HG03175 (cell line): ENCODE data around the gene PHLPP1.
"Not testable (repeated sequence)": the region's sequence is repeated elsewhere in the genome, so short reads cannot be mapped to it uniquely, and the experiment has no call there.

Experiments
- ATAC-seq: cut with Tn5 transposase; IDR thresholded peaks from one replicate; pipeline ENCODE4 v1.9.1; 2021; ENCODE audit warnings: mild to moderate bottlenecking, moderate library complexity; ENCODE audit not compliant: unreplicated experiment

PHLPP1 gene

DNA sequence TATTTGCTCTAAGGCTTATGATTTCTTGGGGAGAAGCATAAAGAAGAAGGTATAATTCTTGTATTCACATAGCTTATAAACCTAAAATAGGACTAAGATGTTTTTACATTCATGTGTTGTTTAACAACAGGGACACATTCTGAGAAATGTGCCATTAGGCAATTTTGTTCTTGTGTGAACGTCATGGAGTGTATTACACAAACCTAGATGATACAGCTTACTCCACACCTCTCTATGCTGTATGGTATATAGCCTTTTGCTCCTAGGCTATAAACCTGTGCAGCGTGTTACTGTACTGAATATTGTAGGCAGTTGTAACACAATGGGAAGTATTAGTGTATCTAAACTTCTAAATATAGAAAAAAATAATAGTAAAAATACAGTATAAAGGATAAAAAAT lies 92.1 kb downstream of the PHLPP1 start:
- ATAC-seq, result no peak

DNA sequence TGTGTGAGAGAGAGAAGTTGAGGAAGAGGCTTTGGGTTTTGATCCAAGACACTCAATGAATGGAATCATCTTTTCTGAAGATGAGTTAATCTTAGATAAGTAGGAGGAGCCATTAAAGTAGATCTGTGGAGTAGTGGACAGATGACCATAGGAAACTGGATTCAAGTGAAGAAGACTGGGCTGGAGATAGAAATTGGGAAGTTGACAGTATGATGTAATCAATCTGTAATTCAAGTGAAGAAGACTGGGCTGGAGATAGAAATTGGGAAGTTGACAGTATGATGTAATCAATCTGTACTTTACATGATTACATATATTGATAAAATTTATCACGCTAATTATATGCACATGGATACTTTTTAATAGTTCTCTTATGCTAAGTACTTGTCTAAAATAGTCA lies 92.8 kb downstream of the PHLPP1 start:
- no peak for ATAC-seq

DNA sequence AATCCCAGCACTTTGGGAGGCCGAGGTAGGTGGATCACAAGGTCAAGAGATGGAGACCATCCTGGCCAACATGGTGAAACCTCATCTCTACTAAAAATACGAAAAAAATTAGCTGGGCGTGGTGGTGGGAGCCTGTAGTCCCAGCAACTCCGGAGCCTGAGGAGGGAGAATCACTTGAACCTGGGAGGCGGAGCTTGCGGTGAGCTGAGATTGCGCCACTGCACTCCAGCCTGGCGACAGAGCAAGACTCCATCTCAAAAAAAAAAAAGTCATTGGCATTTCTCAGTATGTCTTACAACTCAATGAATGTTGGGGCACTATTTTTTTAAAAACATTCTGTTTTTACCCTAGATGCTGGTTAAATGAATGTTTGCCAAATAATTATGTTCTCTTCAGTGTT lies 94.1 kb downstream of the PHLPP1 start:
- not testable (repeated sequence) for ATAC-seq

DNA sequence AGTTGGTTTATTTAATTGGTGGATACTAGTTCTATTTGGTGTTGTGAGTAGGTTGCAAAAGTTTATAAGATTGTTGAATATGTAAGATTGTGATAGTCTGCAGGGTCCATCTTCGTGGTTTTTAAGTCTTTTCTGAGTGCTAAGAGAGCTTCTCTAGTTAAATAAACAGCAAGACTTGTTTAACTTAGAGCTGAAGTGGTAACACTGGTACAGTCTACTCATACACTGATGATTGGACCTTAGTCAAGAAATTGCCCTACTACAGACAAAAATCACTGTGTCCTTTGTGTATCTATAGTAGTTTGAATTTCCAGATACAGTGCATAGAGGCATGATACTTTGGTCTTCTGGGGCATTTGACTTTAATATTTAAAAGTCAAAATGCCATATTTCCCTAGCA lies 94.6 kb downstream of the PHLPP1 start:
- no peak for ATAC-seq

DNA sequence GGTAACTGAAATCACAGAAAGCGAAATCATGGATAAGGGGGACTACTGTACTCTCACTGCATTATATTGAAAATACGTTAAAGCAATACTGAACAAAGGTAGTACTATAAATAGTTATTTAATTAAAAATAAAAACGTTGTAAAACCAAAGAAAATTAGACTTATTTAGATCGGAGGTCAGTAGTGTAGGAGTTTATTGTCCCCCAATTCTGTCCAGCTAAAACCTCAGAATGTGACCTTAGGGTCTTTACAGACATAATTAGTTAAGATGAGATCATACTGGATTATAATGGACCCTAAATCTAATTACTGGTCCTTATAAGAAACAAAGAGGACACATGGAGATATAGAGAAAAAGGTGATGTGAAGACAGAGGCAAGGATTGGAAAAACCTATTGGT lies 95.3 kb downstream of the PHLPP1 start:
- no peak for ATAC-seq

DNA sequence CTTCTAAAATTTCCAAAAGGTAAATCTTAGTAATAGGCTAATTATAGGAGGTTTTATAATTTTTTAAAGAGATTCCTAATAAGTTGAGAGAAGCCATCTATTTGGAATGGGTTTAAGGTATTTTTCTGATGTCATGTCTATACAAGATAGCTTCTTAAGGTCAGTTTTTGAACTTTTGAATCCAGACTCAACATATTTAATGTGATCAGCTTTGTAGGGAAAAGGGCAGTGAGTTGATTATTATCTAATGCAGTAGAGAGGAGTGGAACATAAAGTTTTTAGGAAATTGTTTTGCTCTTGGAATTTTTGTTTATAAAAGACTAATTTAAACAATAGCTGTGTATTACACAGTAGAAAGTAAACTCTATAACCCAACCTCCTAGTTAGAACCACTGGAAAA lies 96.3 kb downstream of the PHLPP1 start:
- no peak for ATAC-seq

DNA sequence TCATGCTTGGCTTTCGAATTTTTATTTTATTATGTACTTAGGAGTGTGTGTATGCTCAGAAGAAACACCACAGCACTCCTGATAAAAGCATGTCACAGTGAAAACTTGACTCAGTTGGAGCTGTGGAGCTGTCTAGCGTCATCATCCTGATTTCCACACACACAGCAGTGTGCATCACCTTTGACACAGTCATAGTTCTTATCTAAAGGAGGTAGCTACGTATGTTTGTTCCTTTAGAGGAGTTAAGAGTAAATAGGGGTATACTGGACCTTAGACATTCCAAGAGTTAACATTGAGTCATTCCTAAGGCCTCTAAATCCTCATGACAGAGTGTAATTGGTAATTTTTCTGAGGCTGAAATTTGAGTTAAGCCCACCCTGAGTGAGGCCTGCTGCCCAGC lies 96.9 kb downstream of the PHLPP1 start:
- ATAC-seq, result no peak

DNA sequence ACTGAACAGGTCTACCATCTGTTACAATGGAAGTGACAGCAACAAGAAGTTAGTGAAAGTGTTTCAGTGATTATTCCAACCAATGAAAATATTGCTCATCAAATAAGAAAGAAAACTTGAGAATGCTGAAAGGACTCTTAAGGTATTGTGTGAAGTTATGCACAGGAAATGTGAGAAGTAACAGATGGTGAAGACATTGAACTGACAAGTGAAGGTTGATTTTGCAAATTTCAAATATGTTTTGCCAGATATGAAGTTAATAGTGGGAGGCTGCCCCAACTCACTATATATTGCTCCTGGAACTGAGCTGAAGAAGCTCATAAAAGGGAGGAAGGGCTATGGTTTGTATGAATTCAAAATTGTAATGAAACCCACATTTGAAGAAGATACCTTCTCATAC lies 97.5 kb downstream of the PHLPP1 start:
- ATAC-seq, result no peak

DNA sequence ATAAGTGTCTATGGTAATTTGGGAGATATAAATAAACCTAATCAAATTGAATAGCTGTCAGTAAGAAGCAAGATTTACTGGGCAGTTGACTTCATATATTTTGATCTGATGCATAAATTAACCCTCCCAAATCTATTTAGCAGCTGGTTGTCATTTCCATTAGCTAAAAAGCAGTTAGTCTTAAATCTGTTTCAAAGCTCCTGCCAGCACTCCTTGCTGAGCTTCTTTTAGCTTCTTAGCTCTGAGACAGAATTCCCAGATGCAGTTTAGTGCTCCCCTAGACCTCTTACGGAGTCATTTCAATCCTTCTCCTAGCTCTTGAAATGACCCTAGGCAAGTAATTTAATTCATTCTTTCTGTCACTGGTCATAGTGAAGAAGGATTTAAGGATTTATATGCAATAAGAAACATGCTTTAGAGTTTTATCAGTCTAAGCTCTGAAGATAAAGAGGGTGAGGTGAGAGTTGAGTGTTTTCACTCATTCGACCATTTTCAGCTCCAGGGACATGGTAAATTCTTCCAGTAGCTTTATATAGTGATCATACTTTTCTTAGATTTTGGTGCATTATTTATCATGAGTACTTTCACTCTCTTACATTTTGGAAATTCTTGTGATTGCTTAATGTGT lies 98.9 kb downstream of the PHLPP1 start:
- ATAC-seq, result no peak

DNA sequence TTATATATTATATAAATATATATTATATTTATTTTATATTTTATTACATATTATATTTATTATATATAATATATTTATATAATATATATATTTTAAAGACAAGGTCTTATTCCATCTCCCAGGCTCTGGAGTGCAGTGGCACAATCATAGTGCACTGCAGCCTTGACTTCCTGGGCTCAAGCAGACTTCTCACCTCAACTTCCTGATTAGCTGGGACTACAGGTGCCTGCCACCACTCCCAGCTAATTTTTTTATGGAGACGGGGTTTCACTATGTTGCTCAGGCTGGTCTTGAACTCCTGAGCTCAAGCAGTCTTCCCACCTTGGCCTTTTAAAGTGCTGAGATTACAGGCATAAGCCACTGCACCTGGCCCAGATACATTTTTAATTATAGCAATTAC lies 110.0 kb downstream of the PHLPP1 start:
- ATAC-seq, result no peak

DNA sequence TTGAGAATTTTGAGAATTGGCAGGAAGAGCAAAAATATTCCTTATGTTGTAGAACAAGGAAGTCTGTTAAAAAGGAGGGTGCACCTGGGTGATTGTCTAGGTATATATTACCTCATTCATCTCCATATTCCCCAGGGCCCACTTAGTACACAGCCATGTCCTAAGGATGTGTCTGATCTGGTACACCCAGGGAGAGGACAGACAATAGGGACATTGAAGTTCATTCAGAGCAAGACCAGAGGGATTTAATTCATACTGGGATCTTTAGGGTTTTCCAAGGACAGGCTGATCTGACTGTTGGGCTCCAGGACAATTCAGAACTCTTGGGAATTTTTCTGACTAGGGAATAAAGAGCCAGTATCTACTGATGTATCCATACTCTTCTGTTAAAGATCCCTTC lies 112.1 kb downstream of the PHLPP1 start:
- ATAC-seq, result no peak

DNA sequence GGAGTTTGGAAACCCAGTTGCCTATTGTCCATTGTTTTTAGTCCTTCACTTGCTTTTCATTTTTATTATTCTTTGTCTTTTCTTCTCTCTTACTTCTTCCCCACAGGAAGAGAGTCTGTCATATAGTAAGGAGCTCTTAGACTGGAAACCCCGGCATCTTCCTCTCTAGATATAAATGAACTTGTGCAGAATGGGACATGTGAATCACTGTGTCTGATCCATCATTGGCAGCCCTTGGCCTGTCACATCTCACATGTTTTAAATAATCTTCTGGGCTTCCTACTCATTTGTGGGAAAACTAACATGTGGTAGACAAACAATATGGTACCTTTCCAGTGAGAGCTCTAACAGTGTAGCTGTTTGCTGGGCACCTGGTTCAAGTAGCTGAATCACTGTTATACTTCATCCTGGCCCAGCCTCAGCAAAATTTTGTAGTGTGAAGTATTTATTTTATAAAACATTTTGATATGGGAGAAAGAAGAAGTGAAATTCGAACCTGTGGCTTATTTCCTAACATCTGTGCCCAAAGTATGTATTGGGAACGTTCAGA lies 112.8 kb downstream of the PHLPP1 start:
- no peak for ATAC-seq

DNA sequence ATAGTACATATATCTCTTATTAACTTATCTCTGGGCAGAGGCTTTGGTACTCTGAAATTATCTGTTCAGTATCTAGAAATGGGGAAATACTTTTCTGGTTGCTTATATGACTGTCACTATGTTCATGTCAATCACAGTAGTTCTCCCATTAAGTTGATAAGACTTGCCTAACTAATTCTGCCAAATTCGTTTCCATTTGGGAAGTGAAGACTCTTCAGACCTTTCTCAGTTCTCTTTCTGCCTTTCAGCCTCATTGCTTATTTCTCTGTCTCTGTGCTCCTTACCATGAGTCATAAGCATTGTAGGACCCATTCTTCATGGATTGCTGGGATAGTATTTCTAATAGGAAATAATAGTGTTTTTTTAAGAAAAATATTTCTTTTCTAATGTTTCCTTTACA lies 113.5 kb downstream of the PHLPP1 start:
- ATAC-seq, result no peak

DNA sequence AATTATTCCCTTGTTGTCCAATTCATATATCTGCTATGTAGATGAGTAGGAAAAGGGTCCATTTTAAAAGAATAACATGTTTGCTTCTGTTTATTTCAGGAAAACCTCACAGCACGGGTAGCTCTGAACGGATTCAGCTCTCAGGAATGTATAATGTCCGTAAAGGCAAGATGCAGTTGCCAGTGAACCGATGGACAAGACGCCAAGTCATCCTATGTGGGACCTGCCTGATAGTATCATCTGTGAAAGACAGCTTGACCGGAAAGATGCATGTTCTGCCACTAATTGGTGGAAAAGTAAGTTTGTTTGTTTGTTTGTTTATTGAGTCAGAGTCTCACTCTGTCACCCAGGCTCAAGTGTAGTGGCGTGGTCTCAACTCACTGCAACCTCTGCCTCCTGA lies 114.6 kb downstream of the PHLPP1 start:
- no peak for ATAC-seq

DNA sequence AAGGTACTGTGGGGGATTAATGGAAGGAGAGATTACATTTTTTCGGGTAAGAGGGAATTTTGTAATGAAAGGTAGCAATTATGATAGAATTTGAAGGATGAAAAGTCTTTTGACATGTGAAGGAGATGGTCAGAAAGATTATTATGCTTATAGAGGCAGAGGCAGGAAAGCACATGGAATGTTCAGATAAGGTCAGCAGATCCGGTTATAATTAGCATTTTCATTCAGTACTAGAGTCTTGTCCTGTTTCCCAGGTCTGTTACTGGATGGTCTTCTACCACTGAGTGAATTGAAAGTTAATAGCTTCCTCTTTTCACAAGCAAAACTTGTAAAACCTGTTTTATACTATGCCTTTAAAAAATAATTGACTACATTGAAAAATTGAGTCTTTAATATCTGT lies 116.9 kb downstream of the PHLPP1 start:
- ATAC-seq, result peak; percentile 50

DNA sequence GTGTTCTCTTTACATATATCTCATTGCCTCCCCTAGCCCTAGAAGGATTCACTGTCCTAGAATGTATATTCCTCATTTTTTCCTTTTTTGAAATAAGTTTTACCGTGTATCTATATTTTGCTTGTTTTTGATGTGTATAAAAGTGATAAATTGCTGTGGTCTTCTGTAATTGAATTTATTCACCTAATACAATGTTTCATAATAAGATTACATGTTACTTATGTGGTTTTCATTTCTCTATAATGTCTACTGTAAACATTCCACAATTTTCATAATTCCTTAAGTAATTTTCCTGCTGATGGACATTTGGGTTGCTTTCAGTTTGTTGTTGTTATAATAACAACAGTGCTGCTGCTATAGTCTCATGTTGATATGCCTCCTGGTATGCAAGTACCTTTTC lies 118.2 kb downstream of the PHLPP1 start:
- ATAC-seq, result no peak

DNA sequence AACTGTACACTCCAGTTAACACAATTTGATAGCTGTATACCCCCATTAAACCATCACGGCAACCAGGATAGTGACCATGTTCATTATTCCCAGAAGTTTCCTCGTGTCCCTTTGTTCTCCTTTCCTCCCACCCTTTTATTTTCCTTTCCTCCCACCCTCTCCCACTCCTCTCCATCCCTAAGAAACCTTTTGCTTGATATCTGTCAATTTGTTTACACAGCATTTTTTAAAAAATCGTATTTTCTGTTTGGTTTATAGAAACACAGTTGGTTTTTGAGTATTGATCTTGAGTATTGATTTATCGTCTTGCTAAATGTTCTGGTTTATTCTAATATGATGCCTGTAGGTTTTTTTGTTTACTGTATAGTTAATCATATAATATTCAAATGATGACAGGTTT lies 119.4 kb downstream of the PHLPP1 start:
- ATAC-seq, result no peak

DNA sequence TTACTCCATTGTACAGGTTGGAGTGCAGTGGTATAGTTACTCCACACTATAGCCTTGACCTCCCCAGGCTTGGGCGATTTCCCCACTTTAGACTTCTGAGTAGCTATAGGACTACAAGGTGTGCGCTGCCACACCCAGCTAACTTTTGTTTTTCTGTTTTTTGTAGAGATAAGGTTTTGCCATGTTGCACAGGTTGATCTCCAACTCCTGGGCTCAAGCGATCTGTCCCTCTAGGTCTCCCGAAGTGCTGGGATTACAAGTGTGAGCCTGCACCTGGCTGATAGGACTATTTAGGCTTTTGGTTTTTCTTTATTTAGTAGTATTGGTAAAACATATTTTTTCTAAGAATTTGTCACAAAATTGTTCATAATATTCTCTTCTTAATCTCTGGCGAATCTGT lies 121.7 kb downstream of the PHLPP1 start:
- no peak for ATAC-seq

DNA sequence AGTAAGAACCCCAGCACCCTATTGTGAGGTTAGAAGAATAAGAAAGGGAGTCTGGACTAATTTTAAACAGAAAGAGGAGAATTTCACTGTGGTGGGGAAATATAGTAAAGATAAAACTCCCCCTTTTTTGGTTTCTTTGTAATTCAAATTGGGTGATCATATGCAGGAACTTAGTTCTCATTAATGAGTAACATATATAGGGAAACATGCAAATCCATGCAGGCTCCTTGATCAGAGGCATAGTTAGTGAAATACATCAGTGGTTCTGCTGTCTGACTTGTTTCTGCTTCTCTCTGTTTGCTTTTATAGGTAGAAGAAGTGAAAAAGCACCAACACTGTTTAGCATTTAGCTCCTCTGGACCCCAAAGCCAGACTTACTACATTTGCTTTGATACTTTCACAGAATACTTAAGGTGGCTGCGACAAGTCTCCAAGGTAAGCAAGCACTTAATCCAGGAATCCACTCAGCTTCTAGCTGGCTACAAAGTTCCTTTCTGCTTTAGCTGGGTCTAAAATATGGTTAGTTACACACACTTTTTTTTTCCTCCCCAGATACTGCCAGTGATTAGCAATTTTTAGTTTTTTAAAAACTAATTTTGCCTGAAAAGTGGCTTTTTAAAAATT lies 123.2 kb downstream of the PHLPP1 start:
- ATAC-seq, result peak; percentile 87

DNA sequence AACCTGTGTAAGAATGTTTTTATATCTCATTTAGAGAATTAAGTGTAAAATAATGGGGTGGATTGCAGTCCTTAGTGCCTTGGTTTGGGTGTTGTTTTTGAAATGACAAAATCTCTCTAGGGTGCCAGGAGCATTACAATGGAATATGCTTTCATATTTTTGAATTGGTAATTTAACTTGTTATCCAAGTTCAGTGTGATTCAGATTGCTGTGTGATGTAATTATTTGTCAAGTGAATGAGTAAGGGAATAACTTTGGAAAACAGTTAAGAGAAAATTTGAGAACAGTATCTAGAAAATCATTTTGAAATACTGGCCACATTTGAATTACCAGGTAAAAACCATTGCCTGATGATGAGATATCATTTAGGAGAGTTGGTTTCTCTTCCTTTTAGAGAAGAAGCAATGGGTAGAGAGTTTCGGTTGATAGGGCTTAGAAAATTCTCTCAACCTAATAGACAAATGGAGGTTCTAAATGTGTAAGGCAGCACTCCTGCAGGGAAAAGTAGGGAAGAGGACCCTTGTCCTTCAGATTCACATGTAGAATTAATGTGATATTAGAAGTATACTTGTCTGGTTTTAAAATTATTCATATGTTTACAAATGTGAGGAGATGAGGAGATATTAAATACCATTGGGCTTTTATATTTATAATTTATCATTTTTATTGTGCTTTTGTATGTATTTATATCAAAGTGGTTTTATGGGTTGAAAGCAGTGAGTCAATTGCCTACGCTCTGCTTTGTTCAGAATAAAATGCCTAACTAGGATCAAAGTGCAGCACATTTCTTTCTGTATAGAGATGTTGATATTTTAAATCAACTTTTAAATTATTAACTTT lies 124.8 kb downstream of the PHLPP1 start:
- ATAC-seq, result no peak

DNA sequence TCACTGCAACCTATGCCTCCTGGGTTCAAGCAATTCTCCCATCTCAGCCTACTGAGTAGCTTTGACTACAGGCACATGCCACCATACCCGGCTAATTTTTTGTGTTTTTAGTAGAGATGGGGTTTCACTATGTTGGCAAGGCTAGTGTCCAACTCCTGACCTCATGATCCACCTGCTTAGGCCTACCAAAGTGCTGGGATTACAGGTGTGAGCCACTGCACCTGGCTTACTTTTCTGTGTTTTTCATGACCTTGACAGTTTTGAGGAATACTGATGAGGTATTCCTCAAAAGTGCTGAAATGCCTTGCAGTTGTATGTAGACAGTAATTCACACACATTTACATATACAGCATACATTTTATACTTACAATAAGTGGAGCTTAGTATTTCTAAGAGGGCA lies 126.1 kb downstream of the PHLPP1 start:
- ATAC-seq, result no peak

DNA sequence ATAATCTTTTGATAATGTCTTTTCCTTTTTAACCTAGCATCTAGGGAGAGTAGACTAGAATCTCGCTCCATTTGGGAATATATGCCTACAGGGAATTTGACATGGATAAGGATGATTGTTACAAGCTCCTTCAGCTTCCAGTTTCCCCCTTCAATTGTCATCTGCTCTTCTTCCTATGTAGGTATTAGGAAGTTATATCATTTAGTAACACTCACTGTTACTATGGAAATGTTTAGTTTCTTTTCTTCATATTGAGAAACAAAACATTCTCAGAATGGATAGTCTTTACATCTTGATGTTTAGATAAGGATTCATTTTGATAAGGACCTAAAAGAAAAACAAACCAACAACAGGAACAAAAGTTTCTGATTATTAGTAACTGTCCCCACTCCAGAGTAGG lies 127.6 kb downstream of the PHLPP1 start:
- no peak for ATAC-seq
